Measurements from ENCODE around the gene HOXA3. TPM values are rescaled to one million over a fixed set of nuclear protein-coding genes. Genes with fewer than 3 reads are reported as not detected.

HOXA3 gene
- total RNA-seq, 1 donor from 2014 or later: 26.4 TPM

GRCh38 chr7:27176524-27176845 lies 24.1 kb upstream of the HOXA3 start:
- Histone ChIP-seq H3K4me3 (ENCODE audit: low read depth, low read length) (peak overlapping the region; percentile 72), H3K27me3 (ENCODE audit: control insufficient read depth, insufficient read depth, low read length) (no peaks in the 10 kb centered on the region), H3K36me3 (ENCODE audit: control insufficient read depth, insufficient read depth, low read length) (peaks cover 1% of the 10 kb centered on the region)
- no peak for DNase-seq (ENCODE audit: low read depth)
- no peak for TF ChIP-seq CTCF (IDR thresholded peaks at IDR 0.05; ENCODE audit: insufficient read depth, low read length, poor library complexity, severe bottlenecking)

- DNase-seq (ENCODE audit: low read depth): no peak
- Histone ChIP-seq H3K36me3 (ENCODE audit: control insufficient read depth, insufficient read depth, low read length) (peaks cover 1% of the 10 kb centered on the region), H3K27me3 (ENCODE audit: control insufficient read depth, insufficient read depth, low read length) (no peaks in the 10 kb centered on the region), H3K4me3 (ENCODE audit: low read depth, low read length) (peak overlapping the region; percentile 72)
- TF ChIP-seq CTCF (IDR thresholded peaks at IDR 0.05; ENCODE audit: insufficient read depth, low read length, poor library complexity, severe bottlenecking): no peak
Measured at GRCh38 chr7:27175626-27176523, 23.5 kb upstream of the HOXA3 start.

- TF ChIP-seq CTCF (IDR thresholded peaks at IDR 0.05; ENCODE audit: insufficient read depth, low read length, poor library complexity, severe bottlenecking): no peak
- no peak for DNase-seq (ENCODE audit: low read depth)
- Histone ChIP-seq H3K27me3 (ENCODE audit: control insufficient read depth, insufficient read depth, low read length) (no peaks in the 10 kb centered on the region), H3K4me3 (ENCODE audit: low read depth, low read length) (peak overlapping the region; percentile 72), H3K36me3 (ENCODE audit: control insufficient read depth, insufficient read depth, low read length) (peaks cover 1% of the 10 kb centered on the region)
Measured at GRCh38 chr7:27174874-27175625, 22.7 kb upstream of the HOXA3 start.

GRCh38 chr7:27173956-27174873 lies 21.8 kb upstream of the HOXA3 start, which contains the start of gene HOXA10:
Gene HOXA10 (minus strand): TSS chr7:27174320. CDS start chr7:27174306, 14 bp downstream.
- Histone ChIP-seq H3K27me3 (ENCODE audit: control insufficient read depth, insufficient read depth, low read length) (no peaks in the 10 kb centered on the region), H3K36me3 (ENCODE audit: control insufficient read depth, insufficient read depth, low read length) (peaks cover 1% of the 10 kb centered on the region), H3K4me3 (ENCODE audit: low read depth, low read length) (peak within 1 kb of the TSS; percentile 72)
- TF ChIP-seq CTCF (IDR thresholded peaks at IDR 0.05; ENCODE audit: insufficient read depth, low read length, poor library complexity, severe bottlenecking): no peak
- no peak for DNase-seq (ENCODE audit: low read depth)

- TF ChIP-seq CTCF (IDR thresholded peaks at IDR 0.05; ENCODE audit: insufficient read depth, low read length, poor library complexity, severe bottlenecking): no peak
- Histone ChIP-seq H3K27me3 (ENCODE audit: control insufficient read depth, insufficient read depth, low read length) (no peaks in the 10 kb centered on the region), H3K4me3 (ENCODE audit: low read depth, low read length) (peak overlapping the region; percentile 72), H3K36me3 (ENCODE audit: control insufficient read depth, insufficient read depth, low read length) (peaks cover 2% of the 10 kb centered on the region)
- no peak for DNase-seq (ENCODE audit: low read depth)
Measured at GRCh38 chr7:27173511-27173955, 21.1 kb upstream of the HOXA3 start.

Data from kidney epithelial cell (primary cell).